GM23248 (cell line): Measurements from ENCODE around the gene MEF2A.
"Not testable (repeated sequence)": the region's sequence is repeated elsewhere in the genome, so short reads cannot be mapped to it uniquely, and the experiment has no call there.

ENCODE experiments used
- EZH2 ChIP-seq: fragments of 200-600 bp; sonication (generic); IDR thresholded peaks from 2 replicates; pipeline ENCODE4 v1.6.1; 2018; ENCODE audit warnings: antibody characterized with exemption, mild to moderate bottlenecking; ENCODE audit not compliant: insufficient read depth, poor library complexity, severe bottlenecking
- EZH2phosphoT487 ChIP-seq: fragments of 200-600 bp; sonication (generic); IDR thresholded peaks from 2 replicates; pipeline ENCODE4 v1.6.1; 2018; ENCODE audit warnings: antibody characterized with exemption, moderate library complexity, mild to moderate bottlenecking, low read depth; ENCODE audit not compliant: insufficient read depth

GRCh38 chr15:99666073-99666472, 100.3 kb downstream of the MEF2A start:
- not testable (repeated sequence) for TF ChIP-seq EZH2, EZH2phosphoT487
